A673 (cell line): ENCODE results near the gene MYL12A.

Experiments used
- EZH2 ChIP-seq: fragments of 200-600 bp; sonication (generic); IDR thresholded peaks from 2 replicates; pipeline ENCODE4 v1.6.1; 2017; ENCODE audit warnings: borderline replicate concordance, low read depth, mild to moderate bottlenecking, mixed read lengths, antibody characterized with exemption, low read length; ENCODE audit not compliant: poor library complexity, severe bottlenecking
- TF ChIP-seq, protein P1 (sequence below): fragments of 300-800, 200-600 bp; sonication (generic); conservative IDR thresholded peaks from 2 replicates; pipeline ENCODE4 v1.5.1; 2017; ENCODE audit warnings: low read depth, mild to moderate bottlenecking, antibody characterized with exemption, low read length, moderate library complexity, mixed read lengths

DNA sequence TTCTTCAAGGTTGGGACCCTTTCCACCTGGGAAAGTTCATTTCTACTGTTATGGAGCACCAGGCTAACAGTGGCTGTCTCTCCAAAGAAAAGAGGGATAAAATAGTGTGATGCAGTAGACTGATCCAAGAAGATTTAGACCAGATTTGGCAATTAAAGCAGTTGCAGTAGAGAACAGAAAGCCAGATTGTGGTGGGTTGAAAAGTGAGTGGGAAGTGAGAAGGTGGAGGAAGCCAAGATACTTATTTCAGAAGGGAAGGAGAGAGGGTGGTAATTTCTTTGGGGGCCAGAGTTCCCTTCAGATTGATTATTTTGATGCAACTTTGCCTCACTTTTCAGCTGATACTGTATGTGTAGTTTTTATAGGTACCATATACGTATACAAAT lies 22.3 kb downstream of the MYL12A start:
- TF ChIP-seq, protein P1, sequence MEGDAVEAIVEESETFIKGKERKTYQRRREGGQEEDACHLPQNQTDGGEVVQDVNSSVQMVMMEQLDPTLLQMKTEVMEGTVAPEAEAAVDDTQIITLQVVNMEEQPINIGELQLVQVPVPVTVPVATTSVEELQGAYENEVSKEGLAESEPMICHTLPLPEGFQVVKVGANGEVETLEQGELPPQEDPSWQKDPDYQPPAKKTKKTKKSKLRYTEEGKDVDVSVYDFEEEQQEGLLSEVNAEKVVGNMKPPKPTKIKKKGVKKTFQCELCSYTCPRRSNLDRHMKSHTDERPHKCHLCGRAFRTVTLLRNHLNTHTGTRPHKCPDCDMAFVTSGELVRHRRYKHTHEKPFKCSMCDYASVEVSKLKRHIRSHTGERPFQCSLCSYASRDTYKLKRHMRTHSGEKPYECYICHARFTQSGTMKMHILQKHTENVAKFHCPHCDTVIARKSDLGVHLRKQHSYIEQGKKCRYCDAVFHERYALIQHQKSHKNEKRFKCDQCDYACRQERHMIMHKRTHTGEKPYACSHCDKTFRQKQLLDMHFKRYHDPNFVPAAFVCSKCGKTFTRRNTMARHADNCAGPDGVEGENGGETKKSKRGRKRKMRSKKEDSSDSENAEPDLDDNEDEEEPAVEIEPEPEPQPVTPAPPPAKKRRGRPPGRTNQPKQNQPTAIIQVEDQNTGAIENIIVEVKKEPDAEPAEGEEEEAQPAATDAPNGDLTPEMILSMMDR = no peak
- no peak for TF ChIP-seq EZH2
